Fibroblast of lung (primary cell): ENCODE data around the gene FN3K. TPM values are rescaled to one million over a fixed set of nuclear protein-coding genes. Genes with fewer than 3 reads are reported as not detected.

Source experiments
- DNase-seq, 2 donors: peaks; one replicate each; pipeline versions ENCODE4 v3.0.0 to v3.0.0-alpha.2; 2010; ENCODE audit warnings: low read depth in 2 of 2
- H2AFZ ChIP-seq: 2 replicates; pipeline ENCODE4 v1.5.1; 2012; ENCODE audit warnings: low read length, control low read depth, inconsistent platforms
- H3K27ac ChIP-seq: 2 replicates; pipeline ENCODE4 v1.5.1; 2011; ENCODE audit warnings: low read length, control low read depth; ENCODE audit not compliant: insufficient read depth
- H3K27me3 ChIP-seq: 2 replicates; pipeline ENCODE4 v1.5.1; 2011; ENCODE audit warnings: mild to moderate bottlenecking, low read length; ENCODE audit not compliant: control insufficient read depth, insufficient read depth
- H3K36me3 ChIP-seq: 2 replicates; pipeline ENCODE4 v1.5.1; 2011; ENCODE audit warnings: low read length; ENCODE audit not compliant: control insufficient read depth, insufficient read depth
- H3K4me1 ChIP-seq: 2 replicates; pipeline ENCODE4 v1.5.1; 2011; ENCODE audit warnings: low read length; ENCODE audit not compliant: control insufficient read depth, insufficient read depth; ENCODE audit errors: extremely low read depth
- H3K4me2 ChIP-seq: 2 replicates; pipeline ENCODE4 v1.5.1; 2011; ENCODE audit warnings: low read length, control low read depth; ENCODE audit not compliant: insufficient read depth; ENCODE audit errors: extremely low read depth
- H3K4me3 ChIP-seq, 4 experiments: fragments of 200-600 bp in 1 of 4; sonication (generic) in 1 of 4; replicated peaks in 1 of 4; 2 replicates each; pipeline ENCODE4 v1.5.1; 2011 to 2016; ENCODE audit warnings: low read length in 4 of 4, low read depth in 3 of 4, mild to moderate bottlenecking in 3 of 4, control low read depth in 2 of 4, inconsistent platforms in 1 of 4, mixed read lengths in 1 of 4; ENCODE audit not compliant: insufficient read depth in 1 of 4; ENCODE audit errors: control extremely low read depth in 1 of 4
- H3K79me2 ChIP-seq: 2 replicates; pipeline ENCODE4 v1.5.1; 2012; ENCODE audit warnings: mild to moderate bottlenecking, low read length, inconsistent platforms; ENCODE audit not compliant: control insufficient read depth, insufficient read depth
- H3K9ac ChIP-seq: 2 replicates; pipeline ENCODE4 v1.5.1; 2011; ENCODE audit warnings: mild to moderate bottlenecking, low read length, control low read depth; ENCODE audit not compliant: insufficient read depth
- H3K9me3 ChIP-seq: 2 replicates; pipeline ENCODE4 v1.5.1; 2012; ENCODE audit warnings: low read depth, low read length; ENCODE audit not compliant: control insufficient read depth, insufficient read depth
- H4K20me1 ChIP-seq: 2 replicates; pipeline ENCODE4 v1.5.1; 2011; ENCODE audit warnings: low read length; ENCODE audit not compliant: control insufficient read depth, insufficient read depth; ENCODE audit errors: extremely low read depth
- CTCF ChIP-seq, 2 donors: IDR thresholded peaks in 1 of 2; conservative IDR thresholded peaks in 1 of 2; 1 replicate in 1 of 2; 2 replicates in 1 of 2; pipeline ENCODE4 v1.5.1; 2011 to 2012; ENCODE audit warnings: low read length in 2 of 2, control low read depth in 1 of 2, inconsistent platforms in 1 of 2, low read depth in 1 of 2, mild to moderate bottlenecking in 1 of 2
- EZH2 ChIP-seq: IDR thresholded peaks from 2 replicates; pipeline ENCODE4 v1.5.1; 2012; ENCODE audit warnings: low read length, control low read depth, mild to moderate bottlenecking; ENCODE audit errors: missing control alignments
- polyA plus RNA-seq, 2 donors: library from polyadenylated mRNA; depleted of rRNA in 1 of 2; stranded (reverse) in 1 of 2; unstranded in 1 of 2; fragments of >200 nt; gene quantifications; 2 replicates each; pipeline ENCODE4 v1.2.1, GENCODE V29; 2011 to 2012; ENCODE audit warnings: missing spikeins in 1 of 2
- total RNA-seq: library from RNA; depleted of rRNA; stranded (reverse); fragments of >200 nt; gene quantifications from 2 replicates; pipeline ENCODE4 v1.2.1, GENCODE V29; 2014

The FN3K gene
- total and polyA plus RNA-seq, 2 donors (not counting 1 experiment from before 2014, with no cell fraction given), result 0.61 to 8.9 TPM

GRCh38 chr17:82723169-82723807 lies 12.1 kb upstream of the FN3K start:
- H3K9ac ChIP-seq, result no peak overlapping the region
- no peak overlapping the region for H3K4me3 ChIP-seq
- H3K36me3 ChIP-seq, result peaks cover 6% of the 10 kb centered on the region
- no peak overlapping the region for H3K27ac ChIP-seq
- no peaks in the 10 kb centered on the region for H3K4me1 ChIP-seq
- no peaks in the 10 kb centered on the region for H4K20me1 ChIP-seq
- peaks cover 2% of the 10 kb centered on the region for H3K79me2 ChIP-seq
- no peaks in the 10 kb centered on the region for H3K9me3 ChIP-seq
- DNase-seq, result no peak
- H3K27me3 ChIP-seq, result no peaks in the 10 kb centered on the region
- no peak for TF ChIP-seq CTCF (conservative IDR thresholded peaks at IDR 0.05 in 1 of 2, IDR thresholded peaks at IDR 0.05 in 1 of 2; ENCODE audit: low read depth in 1 of 2, low read length in 2 of 2)
- TF ChIP-seq EZH2, result no peak
- no peak overlapping the region for H2AFZ ChIP-seq
- no peak overlapping the region for H3K4me2 ChIP-seq

GRCh38 chr17:82726427-82726826 lies 9.0 kb upstream of the FN3K start:
- H3K27me3 ChIP-seq, result no peaks in the 10 kb centered on the region
- no peak overlapping the region for H3K4me2 ChIP-seq
- no peaks in the 10 kb centered on the region for H3K9me3 ChIP-seq
- peaks cover 5% of the 10 kb centered on the region for H3K36me3 ChIP-seq
- no peak overlapping the region for H3K27ac ChIP-seq
- H3K79me2 ChIP-seq, result no peaks in the 10 kb centered on the region
- TF ChIP-seq EZH2 (no peak), CTCF (conservative IDR thresholded peaks at IDR 0.05 in 1 of 2, IDR thresholded peaks at IDR 0.05 in 1 of 2; ENCODE audit: low read depth in 1 of 2, low read length in 2 of 2) (no peak)
- H2AFZ ChIP-seq, result no peak overlapping the region
- H3K9ac ChIP-seq, result no peak overlapping the region
- no peaks in the 10 kb centered on the region for H3K4me1 ChIP-seq
- H3K4me3 ChIP-seq, result no peak overlapping the region
- no peaks in the 10 kb centered on the region for H4K20me1 ChIP-seq
- DNase-seq, result no peak

- H3K27me3 ChIP-seq, result no peaks in the 10 kb centered on the region
- H4K20me1 ChIP-seq, result no peaks in the 10 kb centered on the region
- no peak overlapping the region for H2AFZ ChIP-seq
- TF ChIP-seq CTCF (conservative IDR thresholded peaks at IDR 0.05 in 1 of 2, IDR thresholded peaks at IDR 0.05 in 1 of 2; ENCODE audit: low read depth in 1 of 2, low read length in 2 of 2), result no peak
- H3K4me1 ChIP-seq, result no peaks in the 10 kb centered on the region
- no peak for DNase-seq
- H3K79me2 ChIP-seq, result no peaks in the 10 kb centered on the region
- peaks cover 2% of the 10 kb centered on the region for H3K36me3 ChIP-seq
- H3K27ac ChIP-seq, result no peak overlapping the region
- H3K4me3 ChIP-seq, result no peak overlapping the region
- no peak overlapping the region for H3K4me2 ChIP-seq
- H3K9ac ChIP-seq, result no peak overlapping the region
- H3K9me3 ChIP-seq, result peaks cover 2% of the 10 kb centered on the region
These were observed 5.7 kb upstream of the FN3K start for GRCh38 chr17:82729479-82730260.
